Right lobe of liver (tissue), 6 donors: ENCODE measurements around the gene TNIK. TPM values are rescaled to one million over a fixed set of nuclear protein-coding genes. Genes with fewer than 3 reads are reported as not detected.

Experiments
- ATAC-seq, 4 donors: fragments of 200-7000 bp; cut with Tn5 transposase; one replicate each; pipeline ENCODE4 v1.9.1; 2020; ENCODE audit warnings: mild to moderate bottlenecking in 4 of 4, moderate library complexity in 4 of 4
- DNase-seq, 3 donors: peaks; one replicate each; pipeline ENCODE4 v3.0.0-alpha.2; 2020
- H3K27ac ChIP-seq, 3 donors: fragments of 200-600 bp; one replicate each; pipeline ENCODE4 v1.8.0; 2022
- H3K27me3 ChIP-seq, 2 donors: fragments of 200-600 bp; one replicate each; pipeline ENCODE4 v1.8.0; 2022
- H3K36me3 ChIP-seq, 4 donors: fragments of 200-600 bp; sonication (generic) in 1 of 4; one replicate each; pipeline versions ENCODE4 v1.5.1 to v1.8.0; 2017 to 2022; ENCODE audit warnings: control low read depth in 1 of 4
- H3K4me1 ChIP-seq, 4 donors: fragments of 200-600 bp; sonication (generic) in 1 of 4; one replicate each; pipeline versions ENCODE4 v1.5.1 to v1.8.0; 2017 to 2022; ENCODE audit warnings: control low read depth in 1 of 4
- H3K4me3 ChIP-seq, 3 donors: fragments of 200-600 bp; one replicate each; pipeline ENCODE4 v1.8.0; 2022
- H3K9me3 ChIP-seq, 4 donors: fragments of 200-600 bp; sonication (generic) in 1 of 4; one replicate each; pipeline versions ENCODE4 v1.5.1 to v1.8.0; 2017 to 2022; ENCODE audit warnings: control low read depth in 1 of 4
- POLR2A ChIP-seq: fragments of 450-650 bp; IDR thresholded peaks from one replicate; pipeline ENCODE4 v1.6.1; 2017; ENCODE audit warnings: antibody characterized with exemption, mild to moderate bottlenecking
- WGBS: methylation state at CpG from one replicate; pipeline ENCODE4 v1.1.6; 2018; ENCODE audit warnings: low coverage, low lambda C conversion rate; ENCODE audit not compliant: insufficient coverage; ENCODE audit errors: missing lambda C conversion rate; 5-methylcytosine and 5-hydroxymethylcytosine counted together
- intact Hi-C, 2 donors: fragments of 100-400 bp; cut with DNase I; formaldehyde crosslinking; loops; one replicate each; pipeline versions ENCODE4 v1.11.2 to v1.14.1; 2022
- total RNA-seq, 6 experiments: library from RNA; depleted of rRNA in 2 of 6; stranded (reverse); fragments of >200 nt in 2 of 6; fragmentation: NEBNext Ultra II Directional in 3 of 6; extraction: Animal tissue kit (Norgen Biotek cat#: 25700) in 3 of 6; gene quantifications; one replicate each; pipeline versions ENCODE4 v1.1.0 to v1.2.4, GENCODE V29; 2016 to 2023
- TF ChIP-seq, protein P1 (sequence below), 4 donors: fragments of 200-600 bp in 3 of 4; fragments of 450-650 bp in 1 of 4; IDR thresholded peaks; one replicate each; pipeline versions ENCODE4 v1.5.1 to v1.8.0; 2016 to 2022; ENCODE audit warnings: antibody characterized with exemption in 4 of 4, mild to moderate bottlenecking in 2 of 4
- donor health status: DM: no; HTN: yes; CAD: no.
- donor health status: DM: no; HTN: no; CAD: no.
- donor health status: DM: no; HTN: no; CAD: no.
- donor health status: DM: no; HTN: yes; CAD: no.
- donor health status: DM: no; HTN: yes; CAD: no.

Gene TNIK
- total RNA-seq, 6 experiments from 2014 or later: 5.2 to 8.0 (median 6.8) TPM

DNA sequence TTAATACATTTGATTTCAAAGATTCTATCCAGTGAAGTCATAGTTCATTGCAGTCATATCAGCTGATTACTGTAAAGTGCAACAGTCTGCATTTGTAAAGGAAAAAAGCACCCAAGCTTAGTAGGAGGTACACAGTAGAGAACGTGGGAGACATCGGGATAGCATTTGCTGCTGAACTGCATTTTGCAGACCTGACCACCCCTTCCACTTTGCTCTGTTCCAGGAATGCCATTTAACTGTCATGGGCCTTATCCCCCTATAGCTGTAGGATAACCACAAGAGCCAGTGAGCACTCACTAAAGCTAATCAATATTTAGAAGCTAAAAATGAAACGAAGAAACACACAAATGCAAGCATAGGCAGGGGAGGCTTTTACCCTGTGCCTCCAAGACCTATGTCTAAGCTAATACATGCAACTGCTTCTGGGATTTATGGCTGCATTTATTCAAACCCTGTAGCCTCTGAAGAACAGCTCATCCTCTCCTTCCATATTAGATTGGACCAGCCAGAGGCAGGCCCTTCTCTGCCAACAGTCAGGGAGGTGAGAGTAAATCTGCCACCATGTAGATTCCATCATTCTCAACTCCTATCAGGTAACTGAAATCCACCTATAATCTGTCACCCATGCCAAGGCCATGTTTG, 23.0 kb downstream of the TNIK start:
- DNase-seq (no peak), ATAC-seq (no peak)
- Histone ChIP-seq H3K27ac (no peak overlapping the region), H3K27me3 (no peaks in the 10 kb centered on the region), H3K4me1 (no peaks in the 10 kb centered on the region), H3K4me3 (no peak overlapping the region), H3K9me3 (no peaks in the 10 kb centered on the region), H3K36me3 (no peaks in the 10 kb centered on the region)
- TF ChIP-seq, protein P1, sequence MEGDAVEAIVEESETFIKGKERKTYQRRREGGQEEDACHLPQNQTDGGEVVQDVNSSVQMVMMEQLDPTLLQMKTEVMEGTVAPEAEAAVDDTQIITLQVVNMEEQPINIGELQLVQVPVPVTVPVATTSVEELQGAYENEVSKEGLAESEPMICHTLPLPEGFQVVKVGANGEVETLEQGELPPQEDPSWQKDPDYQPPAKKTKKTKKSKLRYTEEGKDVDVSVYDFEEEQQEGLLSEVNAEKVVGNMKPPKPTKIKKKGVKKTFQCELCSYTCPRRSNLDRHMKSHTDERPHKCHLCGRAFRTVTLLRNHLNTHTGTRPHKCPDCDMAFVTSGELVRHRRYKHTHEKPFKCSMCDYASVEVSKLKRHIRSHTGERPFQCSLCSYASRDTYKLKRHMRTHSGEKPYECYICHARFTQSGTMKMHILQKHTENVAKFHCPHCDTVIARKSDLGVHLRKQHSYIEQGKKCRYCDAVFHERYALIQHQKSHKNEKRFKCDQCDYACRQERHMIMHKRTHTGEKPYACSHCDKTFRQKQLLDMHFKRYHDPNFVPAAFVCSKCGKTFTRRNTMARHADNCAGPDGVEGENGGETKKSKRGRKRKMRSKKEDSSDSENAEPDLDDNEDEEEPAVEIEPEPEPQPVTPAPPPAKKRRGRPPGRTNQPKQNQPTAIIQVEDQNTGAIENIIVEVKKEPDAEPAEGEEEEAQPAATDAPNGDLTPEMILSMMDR (IDR thresholded peaks at IDR 0.05): no peak
- TF ChIP-seq POLR2A: no peak
- intact Hi-C loops: no loop called here
- WGBS: 51% methylated on average over 3 of the region's 3 CpGs

DNA sequence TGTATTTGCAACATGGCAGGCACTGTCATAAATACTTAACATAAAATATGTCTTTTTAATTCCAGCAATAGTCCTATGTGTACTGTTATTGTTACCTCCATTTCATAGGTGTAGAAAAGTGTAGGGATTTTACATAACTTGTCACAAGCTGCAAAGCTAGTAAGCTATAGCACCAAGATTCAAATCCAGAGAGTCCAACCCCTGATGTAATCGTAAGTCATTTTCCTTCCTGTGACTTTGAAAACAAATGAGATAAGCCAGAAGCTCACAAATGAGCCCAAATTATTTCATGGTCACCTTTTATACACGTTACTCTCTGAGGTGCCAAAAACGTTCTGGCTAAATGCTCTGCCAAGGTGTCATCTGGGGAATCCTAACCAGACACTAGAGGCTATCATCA, 23.8 kb downstream of the TNIK start:
- DNase-seq (no peak), ATAC-seq (no peak)
- no peaks in the 10 kb centered on the region for H3K27me3 ChIP-seq
- TF ChIP-seq POLR2A: no peak
- TF ChIP-seq, protein P1 (IDR thresholded peaks at IDR 0.05): no peak
- no peak overlapping the region for H3K27ac ChIP-seq
- H3K9me3 ChIP-seq: no peaks in the 10 kb centered on the region
- 59% methylated on average over 3 of the region's 3 CpGs for WGBS
- no peak overlapping the region for H3K4me3 ChIP-seq
- no peaks in the 10 kb centered on the region for H3K36me3 ChIP-seq
- no peaks in the 10 kb centered on the region for H3K4me1 ChIP-seq
- intact Hi-C loops: no loop called here

DNA sequence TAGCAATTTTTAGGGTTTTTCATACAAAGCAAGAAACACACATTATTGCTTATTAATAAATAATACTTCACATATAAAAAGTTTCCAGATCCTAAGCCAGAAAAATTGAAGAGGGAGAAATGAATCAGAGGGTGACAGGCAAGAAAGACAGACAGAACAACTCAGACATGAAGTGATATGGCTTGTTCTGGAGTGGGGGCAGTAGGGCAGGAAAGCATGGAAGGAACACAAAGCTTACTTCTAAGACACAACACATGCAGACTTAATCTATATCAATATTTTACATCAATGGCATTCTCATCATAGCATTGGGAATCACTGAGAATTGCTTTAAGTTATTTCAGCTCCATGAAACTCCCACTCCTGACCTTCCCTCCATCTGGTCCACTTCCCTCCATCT, 24.4 kb downstream of the TNIK start:
- no peaks in the 10 kb centered on the region for H3K4me1 ChIP-seq
- DNase-seq (no peak), ATAC-seq (no peak)
- H3K27me3 ChIP-seq: no peaks in the 10 kb centered on the region
- H3K27ac ChIP-seq: no peak overlapping the region
- intact Hi-C loops: no loop called here
- TF ChIP-seq, protein P1 (IDR thresholded peaks at IDR 0.05): no peak
- no peak for TF ChIP-seq POLR2A
- H3K36me3 ChIP-seq: no peaks in the 10 kb centered on the region
- no peaks in the 10 kb centered on the region for H3K9me3 ChIP-seq
- no peak overlapping the region for H3K4me3 ChIP-seq

DNA sequence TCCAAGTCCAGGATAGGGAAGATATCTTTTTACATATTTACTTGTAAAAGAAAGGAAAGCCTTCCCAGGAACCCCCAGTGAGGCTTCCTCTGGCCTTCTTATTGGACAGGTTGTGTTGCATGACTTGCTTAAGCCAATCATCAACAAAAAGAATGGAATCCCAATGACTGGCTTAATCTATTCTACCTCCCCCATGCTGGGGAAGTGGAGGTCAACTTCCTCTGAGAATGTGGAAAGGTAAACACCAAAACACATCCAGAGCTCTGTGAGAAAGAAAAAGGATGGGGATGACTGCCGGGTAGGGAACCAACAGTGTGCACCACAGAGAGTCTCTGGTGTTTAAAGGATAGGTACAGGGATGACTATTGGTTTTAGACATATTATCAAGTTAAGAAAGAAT, 25.1 kb downstream of the TNIK start:
- Histone ChIP-seq H3K27me3 (no peaks in the 10 kb centered on the region), H3K36me3 (no peaks in the 10 kb centered on the region), H3K27ac (no peak overlapping the region), H3K9me3 (no peaks in the 10 kb centered on the region), H3K4me3 (no peak overlapping the region), H3K4me1 (no peaks in the 10 kb centered on the region)
- TF ChIP-seq POLR2A: no peak
- TF ChIP-seq, protein P1 (IDR thresholded peaks at IDR 0.05): no peak
- DNase-seq: no peak
- 77% methylated on average over 1 of the region's 1 CpG for WGBS
- ATAC-seq: no peak
- intact Hi-C loops: no loop called here

DNA sequence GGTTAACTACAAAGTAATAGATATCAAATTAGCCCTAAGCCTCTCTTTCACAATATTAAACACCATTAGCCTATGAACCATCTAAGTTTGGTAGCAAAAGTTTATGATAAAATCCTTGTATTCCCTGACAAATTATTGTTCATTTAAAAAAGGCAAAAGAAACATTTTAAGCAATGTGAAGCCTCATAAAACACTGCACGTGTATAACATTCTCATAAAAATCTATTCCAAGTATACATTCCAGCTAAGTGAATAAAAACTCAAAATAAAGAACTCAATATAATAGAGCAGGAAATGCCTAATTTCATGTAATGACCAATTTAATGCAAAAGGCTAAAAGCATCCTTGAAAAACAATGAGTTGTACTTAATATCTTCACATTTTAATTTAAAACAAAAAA, 27.7 kb downstream of the TNIK start:
- TF ChIP-seq, protein P1 (IDR thresholded peaks at IDR 0.05): no peak
- no peak overlapping the region for H3K27ac ChIP-seq
- no peaks in the 10 kb centered on the region for H3K36me3 ChIP-seq
- intact Hi-C loops: no loop called here
- WGBS: 71% methylated on average over 1 of the region's 1 CpG
- DNase-seq (no peak), ATAC-seq (no peak)
- H3K4me1 ChIP-seq: no peaks in the 10 kb centered on the region
- no peaks in the 10 kb centered on the region for H3K9me3 ChIP-seq
- no peak overlapping the region for H3K4me3 ChIP-seq
- no peaks in the 10 kb centered on the region for H3K27me3 ChIP-seq
